ENCODE results near the gene RAB11FIP5. TPM values are rescaled to one million over a fixed set of nuclear protein-coding genes. Genes with fewer than 3 reads are reported as not detected.

Gene RAB11FIP5
- total RNA-seq, 1 experiment from 2014 or later, result 26.6 TPM

GRCh38 chr2:73076701-73077423 is 35.9 kb downstream of the RAB11FIP5 start:
- intact Hi-C loops (cut with micrococcal nuclease), result no loop called here
- Histone ChIP-seq H3K79me2 (ENCODE audit: low read length) (no peaks in the 10 kb centered on the region), H3K27me3 (ENCODE audit: low read length) (no peaks in the 10 kb centered on the region), H3K27ac (ENCODE audit: low read length) (no peak overlapping the region), H3K36me3 (ENCODE audit: low read depth, low read length) (no peaks in the 10 kb centered on the region), H2AFZ (ENCODE audit: low read length) (no peak overlapping the region), H3K4me3 (ENCODE audit: low read length) (no peak overlapping the region), H3K9me3 (ENCODE audit: low read length) (no peaks in the 10 kb centered on the region), H4K20me1 (ENCODE audit: low read length) (0 out of 2 replicates have a peak, but pooled peaks cover 3% of the 10 kb centered on the region), H3K4me1 (ENCODE audit: insufficient read depth, low read length) (peaks cover 5% of the 10 kb centered on the region; the same call in 1 of the 2 replicates), H3K4me2 (ENCODE audit: low read length) (no peak overlapping the region), H3F3A (ENCODE audit: low read length, unreplicated experiment) (no peaks in the 10 kb centered on the region), H3K9me2 (replicated peaks; ENCODE audit: low read length) (no peaks in the 10 kb centered on the region), H3K9ac (ENCODE audit: low read length) (no peak overlapping the region)
- no peak for ATAC-seq
- no peak for DNase-seq
- TF ChIP-seq CTCF (conservative IDR thresholded peaks at IDR 0.05; ENCODE audit: low read depth, low read length) (no peak), EZH2phosphoT487 (IDR thresholded peaks at IDR 0.05; ENCODE audit: borderline replicate concordance, low read length) (no peak), EZH2 (IDR thresholded peaks at IDR 0.05; ENCODE audit: low read length, unreplicated experiment) (no peak)
- ChIA-PET CTCF (no interaction called here), POLR2A (ENCODE audit: unreplicated experiment) (no interaction called here)
- BruUV-seq (replicated peaks), result no TSS peak

- H3F3A ChIP-seq (ENCODE audit: low read length, unreplicated experiment), result no peaks in the 10 kb centered on the region
- no peak overlapping the region for H3K4me3 ChIP-seq (ENCODE audit: low read length)
- no peaks in the 10 kb centered on the region for H3K27me3 ChIP-seq (ENCODE audit: low read length)
- ChIA-PET POLR2A (ENCODE audit: unreplicated experiment) (no interaction called here), CTCF (interaction anchor here (0.6 kb wide), 1 partner anchor 34 kb away, joined by 3 read pairs; no protein-coding TSS in a partner anchor)
- peaks cover 6% of the 10 kb centered on the region; the same call in 1 of the 2 replicates for H3K4me1 ChIP-seq (ENCODE audit: insufficient read depth, low read length)
- DNase-seq (no peak), ATAC-seq (no peak)
- H3K79me2 ChIP-seq (ENCODE audit: low read length), result peaks cover 3% of the 10 kb centered on the region
- no peaks in the 10 kb centered on the region for H3K9me2 ChIP-seq (replicated peaks; ENCODE audit: low read length)
- 0 out of 2 replicates have a peak, but pooled peaks cover 3% of the 10 kb centered on the region for H4K20me1 ChIP-seq (ENCODE audit: low read length)
- H3K4me2 ChIP-seq (ENCODE audit: low read length), result no peak overlapping the region
- H3K36me3 ChIP-seq (ENCODE audit: low read depth, low read length), result no peaks in the 10 kb centered on the region
- intact Hi-C loops (cut with micrococcal nuclease), result no loop called here
- TF ChIP-seq CTCF (conservative IDR thresholded peaks at IDR 0.05; ENCODE audit: low read depth, low read length), result no peak
- no peak for TF ChIP-seq EZH2phosphoT487 (IDR thresholded peaks at IDR 0.05; ENCODE audit: borderline replicate concordance, low read length)
- TF ChIP-seq EZH2 (IDR thresholded peaks at IDR 0.05; ENCODE audit: low read length, unreplicated experiment), result no peak
- no peak overlapping the region for H3K9ac ChIP-seq (ENCODE audit: low read length)
- no peak overlapping the region for H3K27ac ChIP-seq (ENCODE audit: low read length)
- H2AFZ ChIP-seq (ENCODE audit: low read length), result no peak overlapping the region
- BruUV-seq (replicated peaks), result no TSS peak
- H3K9me3 ChIP-seq (ENCODE audit: low read length), result no peaks in the 10 kb centered on the region
Observed at GRCh38 chr2:73075477-73076373, 37.0 kb downstream of the RAB11FIP5 start.

Measured in PC-3 (cell line).